Measurements from ENCODE around the gene PPP1R13L.

Gene PPP1R13L

GRCh38 chr19:45358213-45358792, 46.6 kb downstream of the PPP1R13L start:
- no peak for TF ChIP-seq CTCF (IDR thresholded peaks at IDR 0.05; ENCODE audit: low read depth, low read length)
- DNase-seq (ENCODE audit: extremely low read depth, low read depth), result no peak

GRCh38 chr19:45357445-45357783, 47.5 kb downstream of the PPP1R13L start:
- TF ChIP-seq CTCF (IDR thresholded peaks at IDR 0.05; ENCODE audit: low read depth, low read length), result no peak
- no peak for DNase-seq (ENCODE audit: extremely low read depth, low read depth)

- TF ChIP-seq CTCF (IDR thresholded peaks at IDR 0.05; ENCODE audit: low read depth, low read length), result no peak
- no peak for DNase-seq (ENCODE audit: extremely low read depth, low read depth)
Measured at GRCh38 chr19:45356760-45357444, 48.0 kb downstream of the PPP1R13L start.

- TF ChIP-seq CTCF (IDR thresholded peaks at IDR 0.05; ENCODE audit: low read depth, low read length), result no peak
- DNase-seq (ENCODE audit: extremely low read depth, low read depth), result no peak
Measured at GRCh38 chr19:45355910-45356309, 49.0 kb downstream of the PPP1R13L start.

- TF ChIP-seq CTCF (IDR thresholded peaks at IDR 0.05; ENCODE audit: low read depth, low read length), result no peak
- no peak for DNase-seq (ENCODE audit: extremely low read depth, low read depth)
Measured at GRCh38 chr19:45355402-45355801, 49.5 kb downstream of the PPP1R13L start.

GRCh38 chr19:45354241-45354842, 50.5 kb downstream of the PPP1R13L start:
- no peak for TF ChIP-seq CTCF (IDR thresholded peaks at IDR 0.05; ENCODE audit: low read depth, low read length)
- no peak for DNase-seq (ENCODE audit: extremely low read depth, low read depth)

All from AG09319 (cell line).